Right hindlimb (tissue), 1 donor: ENCODE results near the gene AKT1.
A peak's percentile ranks its signal among the peaks of the same experiment; 100 is the strongest.

Experiments used
- DNase-seq: peaks from one replicate; pipeline ENCODE4 v3.0.0-alpha.2; 2018

AKT1 gene

GRCh38 chr14:104771374-104771773 is 24.2 kb downstream of the AKT1 start:
- no peak for DNase-seq

- DNase-seq, result no peak
Measured at GRCh38 chr14:104770851-104771272, 24.7 kb downstream of the AKT1 start.

GRCh38 chr14:104770072-104770579 is 25.4 kb downstream of the AKT1 start:
- no peak for DNase-seq

GRCh38 chr14:104769324-104770071 is 26.1 kb downstream of the AKT1 start:
- no peak for DNase-seq

- DNase-seq, result peak; percentile 94
Measured at GRCh38 chr14:104768437-104769323, 26.9 kb downstream of the AKT1 start.

GRCh38 chr14:104767634-104767918 is 28.0 kb downstream of the AKT1 start:
- DNase-seq, result no peak

GRCh38 chr14:104766863-104767633 is 28.5 kb downstream of the AKT1 start:
- no peak for DNase-seq

- DNase-seq, result no peak
Measured at GRCh38 chr14:104766256-104766862, 29.2 kb downstream of the AKT1 start.

GRCh38 chr14:104765517-104765916 is 30.0 kb downstream of the AKT1 start:
- DNase-seq, result no peak

- no peak for DNase-seq
Measured at GRCh38 chr14:104758981-104759969, 36.3 kb downstream of the AKT1 start.

GRCh38 chr14:104757681-104758392 is 37.7 kb downstream of the AKT1 start:
- DNase-seq, result no peak

GRCh38 chr14:104757238-104757585 is 38.3 kb downstream of the AKT1 start:
- no peak for DNase-seq

GRCh38 chr14:104756477-104757237 is 38.9 kb downstream of the AKT1 start:
- no peak for DNase-seq

- DNase-seq, result no peak
Measured at GRCh38 chr14:104755621-104756020, 39.9 kb downstream of the AKT1 start.

GRCh38 chr14:104754213-104754851 is 41.2 kb downstream of the AKT1 start:
- no peak for DNase-seq

- no peak for DNase-seq
Measured at GRCh38 chr14:104753528-104754212, 41.9 kb downstream of the AKT1 start.

- peak; percentile 100 for DNase-seq
Measured at GRCh38 chr14:104752735-104753527, 42.6 kb downstream of the AKT1 start, which contains the start of gene SIVA1. Gene SIVA1, plus strand, starts transcription at chr14:104753147. Its CDS starts 55 bp downstream, at chr14:104753202.

- DNase-seq, result no peak
Measured at GRCh38 chr14:104752423-104752734, 43.2 kb downstream of the AKT1 start.
